Measurements from ENCODE around the gene KLRC2.
A peak's percentile ranks its signal among the peaks of the same experiment; 100 is the strongest.
"Not testable (repeated sequence)": the region's sequence is repeated elsewhere in the genome, so short reads cannot be mapped to it uniquely, and the experiment has no call there.

KLRC2 gene

GRCh38 chr12:10392394-10392930 lies 43.3 kb downstream of the KLRC2 start (continued):
- TF ChIP-seq ZIC2 (tag by site-specific recombination; IDR thresholded peaks at IDR 0.05): peak; percentile 51
- TF ChIP-seq ZNF366 (tag by site-specific recombination; conservative IDR thresholded peaks at IDR 0.05): peak; percentile 64
- TF ChIP-seq KLF8 (tag by site-specific recombination; IDR thresholded peaks at IDR 0.05): peak; percentile 28; the same call in 1 of the 2 replicates
- 0 out of 2 replicates have a peak, but pooled peaks have one; percentile 67 for TF ChIP-seq INSM2 (tag by site-specific recombination; IDR thresholded peaks at IDR 0.05)
- 0 out of 2 replicates have a peak, but pooled peaks have one; percentile 32 for TF ChIP-seq KLF10 (tag by site-specific recombination; IDR thresholded peaks at IDR 0.05)
- peak; percentile 78; the same call in 1 of the 2 replicates for TF ChIP-seq ZSCAN30 (tag by site-specific recombination; IDR thresholded peaks at IDR 0.05)
- no peak for TF ChIP-seq ZNF677 (tag by site-specific recombination; IDR thresholded peaks at IDR 0.05)
- 0 out of 2 replicates have a peak, but pooled peaks have one; percentile 45 for TF ChIP-seq ZNF600 (tag by site-specific recombination; IDR thresholded peaks at IDR 0.05)
- 0 out of 2 replicates have a peak, but pooled peaks have one; percentile 32 for TF ChIP-seq ZNF580 (tag by site-specific recombination; IDR thresholded peaks at IDR 0.05)
- peak; percentile 61 for TF ChIP-seq SP7 (tag by site-specific recombination; IDR thresholded peaks at IDR 0.05)
- TF ChIP-seq KLF7 (tag by site-specific recombination; IDR thresholded peaks at IDR 0.05; ENCODE audit: borderline replicate concordance): no peak
- no peak for TF ChIP-seq ZNF292 (tag by site-specific recombination; IDR thresholded peaks at IDR 0.05; ENCODE audit: borderline replicate concordance, low read depth)

GRCh38 chr12:10390991-10391390 lies 44.8 kb downstream of the KLRC2 start:
- H3K36me3 ChIP-seq (ENCODE audit: control insufficient read depth in 2 of 2, insufficient read depth in 1 of 2, low read length in 2 of 2); H3K9me3 ChIP-seq (ENCODE audit: control insufficient read depth, insufficient read depth, low read depth, low read length); POLR2A ChIA-PET; H3K27ac ChIP-seq (ENCODE audit: extremely low read depth, low read depth, low read length); H3K4me3 ChIP-seq (ENCODE audit: low read depth, low read length): not testable (repeated sequence)
- TF ChIP-seq ZNF362 (tag by site-specific recombination; IDR thresholded peaks at IDR 0.05): 0 out of 2 replicates have a peak, but pooled peaks have one; percentile 48
- CTCF ChIA-PET: interaction anchor here (1.3 kb wide), 1 partner anchor 25 kb away, joined by 6 read pairs; no protein-coding TSS in a partner anchor
- peaks cover 22% of the 10 kb centered on the region for H3K4me1 ChIP-seq (ENCODE audit: control insufficient read depth, insufficient read depth, low read length)

GRCh38 chr12:10389904-10390303 lies 45.9 kb downstream of the KLRC2 start, which contains the start of gene KLRK1:
KLRK1 (minus strand) TSS chr12:10390041; CDS start chr12:10388810, 1,231 bp downstream.
- ChIA-PET CTCF (interaction anchor here (0.7 to 0.8 kb wide), 2 partner anchors 24 to 99 kb away, joined by 3 read pairs; no protein-coding TSS in a partner anchor), POLR2A (no interaction called here)
- H3K9me3 ChIP-seq (ENCODE audit: control insufficient read depth, insufficient read depth, low read depth, low read length): no peaks in the 10 kb centered on the region
- no peak within 1 kb of the TSS for H3K27ac ChIP-seq (ENCODE audit: extremely low read depth, low read depth, low read length)
- no peaks in the 10 kb centered on the region for H3K36me3 ChIP-seq (ENCODE audit: control insufficient read depth in 2 of 2, insufficient read depth in 1 of 2, low read length in 2 of 2)
- TF ChIP-seq ZNF701 (tag by site-specific recombination; IDR thresholded peaks at IDR 0.05): no peak
- no peak for TF ChIP-seq ZNF560 (tag by site-specific recombination; IDR thresholded peaks at IDR 0.05; ENCODE audit: borderline replicate concordance)
- no peak for TF ChIP-seq ZNF658 (tag by site-specific recombination; IDR thresholded peaks at IDR 0.05)
- no peak for TF ChIP-seq ZNF785 (tag by site-specific recombination; IDR thresholded peaks at IDR 0.05)
- no peak for TF ChIP-seq ZNF600 (tag by site-specific recombination; IDR thresholded peaks at IDR 0.05)
- TF ChIP-seq ZNF112 (tag by site-specific recombination; IDR thresholded peaks at IDR 0.05): no peak
- TF ChIP-seq ZNF157 (tag by site-specific recombination; IDR thresholded peaks at IDR 0.05): no peak
- H3K4me1 ChIP-seq (ENCODE audit: control insufficient read depth, insufficient read depth, low read length): peaks cover 22% of the 10 kb centered on the region
- no peak within 1 kb of the TSS for H3K4me3 ChIP-seq (ENCODE audit: low read depth, low read length)
